Gastroesophageal sphincter (tissue), 3 donors: ENCODE data around the gene ABCC6.

ENCODE experiments used
- POLR2AphosphoS5 ChIP-seq: sonication (generic); formaldehyde crosslinking; IDR thresholded peaks from one replicate; pipeline ENCODE4 v1.6.1; 2017; ENCODE audit warnings: antibody characterized with exemption
- TF ChIP-seq, protein P1 (sequence below), 4 experiments: fragments of 200-600 bp in 2 of 4; fragments of 450-650 bp in 2 of 4; sonication (generic) in 1 of 4; IDR thresholded peaks; one replicate each; pipeline ENCODE4 v1.5.1; 2017 to 2019; ENCODE audit warnings: antibody characterized with exemption in 4 of 4, mild to moderate bottlenecking in 2 of 4, moderate library complexity in 2 of 4

DNA sequence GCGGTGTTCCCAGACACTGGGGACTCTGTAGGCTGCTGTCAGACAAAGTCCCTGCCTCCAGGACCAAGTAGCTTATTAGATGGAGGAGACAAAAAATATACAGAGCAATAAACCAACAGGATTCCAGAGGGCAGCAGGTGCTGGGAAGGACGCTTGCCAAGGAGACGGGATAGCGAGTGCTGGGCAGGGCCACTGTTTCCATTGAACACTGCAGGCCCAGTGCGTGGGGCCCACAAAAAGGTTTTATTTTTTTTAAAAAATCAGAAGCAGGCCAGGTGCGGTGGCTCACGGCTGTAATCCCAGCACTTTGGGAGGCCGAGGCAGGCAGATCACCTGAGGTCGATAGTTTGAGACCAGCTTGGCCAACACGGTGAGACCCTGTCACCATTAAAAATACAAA, 84.2 kb downstream of the ABCC6 start:
- TF ChIP-seq, protein P1, sequence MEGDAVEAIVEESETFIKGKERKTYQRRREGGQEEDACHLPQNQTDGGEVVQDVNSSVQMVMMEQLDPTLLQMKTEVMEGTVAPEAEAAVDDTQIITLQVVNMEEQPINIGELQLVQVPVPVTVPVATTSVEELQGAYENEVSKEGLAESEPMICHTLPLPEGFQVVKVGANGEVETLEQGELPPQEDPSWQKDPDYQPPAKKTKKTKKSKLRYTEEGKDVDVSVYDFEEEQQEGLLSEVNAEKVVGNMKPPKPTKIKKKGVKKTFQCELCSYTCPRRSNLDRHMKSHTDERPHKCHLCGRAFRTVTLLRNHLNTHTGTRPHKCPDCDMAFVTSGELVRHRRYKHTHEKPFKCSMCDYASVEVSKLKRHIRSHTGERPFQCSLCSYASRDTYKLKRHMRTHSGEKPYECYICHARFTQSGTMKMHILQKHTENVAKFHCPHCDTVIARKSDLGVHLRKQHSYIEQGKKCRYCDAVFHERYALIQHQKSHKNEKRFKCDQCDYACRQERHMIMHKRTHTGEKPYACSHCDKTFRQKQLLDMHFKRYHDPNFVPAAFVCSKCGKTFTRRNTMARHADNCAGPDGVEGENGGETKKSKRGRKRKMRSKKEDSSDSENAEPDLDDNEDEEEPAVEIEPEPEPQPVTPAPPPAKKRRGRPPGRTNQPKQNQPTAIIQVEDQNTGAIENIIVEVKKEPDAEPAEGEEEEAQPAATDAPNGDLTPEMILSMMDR (IDR thresholded peaks at IDR 0.05), result no peak
- TF ChIP-seq POLR2AphosphoS5, result no peak
